ENCODE measurements around the gene SARNP. TPM values are rescaled to one million over a fixed set of nuclear protein-coding genes. Genes with fewer than 3 reads are reported as not detected.
"Not testable (repeated sequence)": the region's sequence is repeated elsewhere in the genome, so short reads cannot be mapped to it uniquely, and the experiment has no call there.

Gene SARNP, protein sequence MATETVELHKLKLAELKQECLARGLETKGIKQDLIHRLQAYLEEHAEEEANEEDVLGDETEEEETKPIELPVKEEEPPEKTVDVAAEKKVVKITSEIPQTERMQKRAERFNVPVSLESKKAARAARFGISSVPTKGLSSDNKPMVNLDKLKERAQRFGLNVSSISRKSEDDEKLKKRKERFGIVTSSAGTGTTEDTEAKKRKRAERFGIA
- total RNA-seq = 10 to 100 TPM; 38.7 to 45.9 (median 41.3) TPM
- long read RNA-seq, donor 1, transcript SARNP-201 (11 exons, 926 nt) = major isoform, 12 of 18 reads
- long read RNA-seq, donor 1, transcript SARNP-202 (12 exons, 1,163 nt) = minor isoform, 5 of 18 reads
- long read RNA-seq, donor 1, partial matches to known transcripts = 0 of 18 reads
- long read RNA-seq, donor 1, other reads (novel, unspliced or antisense) = 1 of 18 reads
- long read RNA-seq, donor 2, transcript SARNP-201 (11 exons, 926 nt) = major isoform, 12 of 19 reads
- long read RNA-seq, donor 2, partial matches to known transcripts = 1 of 19 reads
- long read RNA-seq, donor 2, other reads (novel, unspliced or antisense) = 5 of 19 reads

DNA sequence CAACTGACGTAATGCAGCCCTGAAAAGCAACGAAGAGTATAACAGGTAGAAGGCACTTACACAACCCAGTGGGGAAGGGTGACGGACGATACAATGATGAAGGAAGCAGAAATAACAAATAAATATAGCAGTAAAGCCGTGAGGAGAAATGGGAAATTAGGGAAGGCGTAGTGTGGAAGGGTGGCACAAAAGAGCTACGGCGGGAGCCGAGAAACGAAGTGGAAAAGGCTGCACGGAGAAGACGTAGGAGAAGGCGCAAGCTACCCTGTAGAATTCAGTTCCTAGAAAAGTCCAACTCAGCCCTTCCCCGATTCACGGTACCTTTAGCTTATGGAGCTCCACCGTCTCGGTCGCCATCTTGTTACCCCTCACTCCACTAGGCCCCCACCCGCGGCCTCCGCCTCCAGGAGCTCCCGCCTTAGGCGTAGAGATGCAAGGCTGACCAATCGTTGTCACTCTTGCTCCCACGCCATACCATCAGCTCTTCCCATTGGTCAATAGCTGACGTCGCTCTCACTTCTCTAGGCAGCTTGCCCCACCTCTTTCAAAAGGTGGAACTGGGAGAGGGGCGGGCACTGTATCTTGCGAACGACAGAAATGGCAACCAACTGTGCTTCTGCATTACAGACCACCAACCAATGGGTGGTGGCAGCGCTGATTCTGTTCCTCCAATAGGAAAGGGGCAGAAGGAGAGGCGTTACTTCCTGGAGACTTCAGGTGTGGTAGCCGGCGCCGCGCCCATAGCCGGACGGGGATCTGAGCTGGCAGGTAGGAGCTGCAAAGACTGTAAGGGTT lies at the start of gene SARNP, which contains the start of gene ORMDL2:
SARNP (minus strand) TSS at position 380 of the 795 bp plus-strand sequence; CDS start at position 357, 23 bp downstream.
ORMDL2 (plus strand) TSS at position 697 of the 795 bp plus-strand sequence. CDS start 959 bp downstream, outside the sequence.
- peaks cover 13% of the 10 kb centered on the region for H3K36me3 ChIP-seq (ENCODE audit: low read depth)
- DNase-seq = peak; percentile 94 to 98 (median 96)
- TF ChIP-seq, protein P1, sequence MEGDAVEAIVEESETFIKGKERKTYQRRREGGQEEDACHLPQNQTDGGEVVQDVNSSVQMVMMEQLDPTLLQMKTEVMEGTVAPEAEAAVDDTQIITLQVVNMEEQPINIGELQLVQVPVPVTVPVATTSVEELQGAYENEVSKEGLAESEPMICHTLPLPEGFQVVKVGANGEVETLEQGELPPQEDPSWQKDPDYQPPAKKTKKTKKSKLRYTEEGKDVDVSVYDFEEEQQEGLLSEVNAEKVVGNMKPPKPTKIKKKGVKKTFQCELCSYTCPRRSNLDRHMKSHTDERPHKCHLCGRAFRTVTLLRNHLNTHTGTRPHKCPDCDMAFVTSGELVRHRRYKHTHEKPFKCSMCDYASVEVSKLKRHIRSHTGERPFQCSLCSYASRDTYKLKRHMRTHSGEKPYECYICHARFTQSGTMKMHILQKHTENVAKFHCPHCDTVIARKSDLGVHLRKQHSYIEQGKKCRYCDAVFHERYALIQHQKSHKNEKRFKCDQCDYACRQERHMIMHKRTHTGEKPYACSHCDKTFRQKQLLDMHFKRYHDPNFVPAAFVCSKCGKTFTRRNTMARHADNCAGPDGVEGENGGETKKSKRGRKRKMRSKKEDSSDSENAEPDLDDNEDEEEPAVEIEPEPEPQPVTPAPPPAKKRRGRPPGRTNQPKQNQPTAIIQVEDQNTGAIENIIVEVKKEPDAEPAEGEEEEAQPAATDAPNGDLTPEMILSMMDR (IDR thresholded peaks at IDR 0.05) = no peak
- H3K4me3 ChIP-seq = peak within 1 kb of the TSS; percentile 67
- no peaks in the 10 kb centered on the region for H3K9me3 ChIP-seq
- ATAC-seq = peak; percentile 96
- intact Hi-C loops (cut with DNase I, micrococcal nuclease) = loop anchor here in 1 of 2 donors (10.0 kb wide), 1 partner anchor 117 kb away; the partner anchor contains the start of gene DGKA
- peaks cover 32% of the 10 kb centered on the region for H3K4me1 ChIP-seq (ENCODE audit: low read depth)

DNA sequence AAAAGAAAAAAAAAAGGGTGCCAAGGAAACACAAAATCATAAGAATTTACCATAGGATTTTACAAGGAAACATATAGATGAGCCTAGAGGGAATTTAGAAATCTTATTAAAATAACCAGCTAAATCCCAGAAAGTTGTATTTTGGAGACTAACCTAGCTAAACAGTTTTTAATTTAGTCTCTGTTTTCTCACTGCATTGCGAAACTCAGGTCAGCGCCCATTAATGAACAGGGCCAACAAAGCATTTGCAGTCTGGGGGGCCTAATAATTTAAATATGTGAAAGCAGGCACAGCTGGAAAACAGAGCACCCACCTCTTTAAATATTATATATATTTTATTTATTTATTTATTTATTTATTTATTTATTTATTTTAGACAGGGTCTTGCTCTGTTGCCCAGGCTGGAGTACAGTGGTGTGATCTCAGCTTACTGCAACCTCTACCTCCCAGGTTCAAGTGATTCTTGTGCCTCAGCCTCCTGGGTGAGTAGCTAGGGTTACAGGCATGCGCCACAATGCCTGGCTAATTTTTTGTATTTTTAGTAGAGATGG lies 49.0 kb upstream of the SARNP start:
- ATAC-seq; H3K4me1 ChIP-seq (ENCODE audit: low read depth); DNase-seq; H3K9me3 ChIP-seq; H3K36me3 ChIP-seq (ENCODE audit: low read depth); intact Hi-C loops (cut with DNase I, micrococcal nuclease); H3K4me3 ChIP-seq: not testable (repeated sequence)

DNA sequence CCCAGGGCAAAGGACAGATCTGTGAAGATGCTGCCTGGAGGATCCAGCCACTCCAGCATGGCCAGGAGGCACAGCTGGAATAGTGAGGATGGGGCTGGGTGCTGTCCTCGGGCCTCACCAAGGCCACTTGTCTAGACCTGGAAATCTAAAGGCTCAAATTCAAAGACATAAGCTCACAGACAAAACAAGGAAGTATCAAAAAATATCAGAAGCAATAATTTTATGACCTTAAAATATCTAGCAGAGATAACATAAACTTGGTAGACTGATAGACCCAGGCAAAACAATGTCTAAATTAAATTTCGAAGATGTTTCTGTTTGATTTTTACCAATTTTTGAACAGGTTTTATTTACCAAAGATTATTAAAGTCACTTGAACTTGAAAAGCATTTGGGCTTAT lies 47.8 kb upstream of the SARNP start:
- no peak for ATAC-seq
- no peaks in the 10 kb centered on the region for H3K4me1 ChIP-seq (ENCODE audit: low read depth)
- no peaks in the 10 kb centered on the region for H3K36me3 ChIP-seq (ENCODE audit: low read depth)
- H3K9me3 ChIP-seq = peaks cover 10% of the 10 kb centered on the region
- TF ChIP-seq, protein P1 (IDR thresholded peaks at IDR 0.05) = no peak
- no peak overlapping the region for H3K4me3 ChIP-seq
- intact Hi-C loops (cut with DNase I, micrococcal nuclease) = no loop called here
- DNase-seq = no peak

DNA sequence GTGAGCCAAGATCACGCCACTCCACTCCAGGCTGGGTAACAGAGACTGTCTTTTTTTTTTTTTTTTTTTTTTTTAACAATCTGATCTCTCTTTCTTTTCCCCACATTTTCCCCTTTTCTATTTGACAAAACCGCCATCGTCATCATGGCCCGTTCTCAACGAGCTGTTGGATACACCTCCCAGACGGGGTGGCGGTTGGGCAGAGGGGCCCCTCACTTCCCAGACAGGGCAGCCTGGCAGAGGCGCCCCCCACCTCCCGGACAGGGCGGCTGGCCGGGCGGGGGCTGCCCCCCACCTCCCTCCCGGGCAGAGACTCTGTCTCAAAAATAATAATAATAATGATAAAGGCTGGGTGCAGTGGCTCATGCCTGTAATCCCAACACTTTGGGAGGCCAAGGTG lies 45.4 kb upstream of the SARNP start:
- DNase-seq; H3K4me3 ChIP-seq; H3K4me1 ChIP-seq (ENCODE audit: low read depth); ATAC-seq; H3K9me3 ChIP-seq; intact Hi-C loops (cut with DNase I, micrococcal nuclease); H3K36me3 ChIP-seq (ENCODE audit: low read depth): not testable (repeated sequence)

GRCh38 chr12:55862286-55862685 lies 44.8 kb upstream of the SARNP start:
- Histone ChIP-seq H3K36me3 (ENCODE audit: low read depth) (no peaks in the 10 kb centered on the region), H3K9me3 (peaks cover 10% of the 10 kb centered on the region), H3K4me3 (no peak overlapping the region), H3K4me1 (ENCODE audit: low read depth) (no peaks in the 10 kb centered on the region)
- intact Hi-C loops (cut with DNase I, micrococcal nuclease) = no loop called here
- ATAC-seq (no peak), DNase-seq (no peak)
- TF ChIP-seq, protein P1 (IDR thresholded peaks at IDR 0.05) = no peak

DNA sequence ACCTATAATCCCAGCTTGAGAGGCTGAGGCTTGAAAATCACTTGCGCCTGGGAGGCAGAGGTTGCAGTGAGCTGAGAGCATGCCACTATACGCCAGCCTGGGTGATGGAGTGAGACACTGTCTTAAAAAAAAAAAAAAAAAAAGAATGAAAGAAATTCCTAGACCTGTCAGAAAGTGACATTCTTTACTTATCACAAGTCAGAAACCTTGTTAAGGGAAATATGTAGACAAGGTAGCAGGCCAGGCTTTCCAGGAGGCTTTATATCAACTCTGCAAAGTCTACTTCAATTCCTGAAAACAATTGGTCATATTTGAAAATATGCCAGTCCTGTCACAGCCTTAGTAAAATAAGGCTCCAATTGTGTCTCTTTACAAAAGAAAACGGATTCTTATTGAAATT lies 44.3 kb upstream of the SARNP start:
- intact Hi-C loops (cut with DNase I, micrococcal nuclease) = no loop called here
- H3K4me1 ChIP-seq (ENCODE audit: low read depth) = no peaks in the 10 kb centered on the region
- H3K9me3 ChIP-seq = peaks cover 10% of the 10 kb centered on the region
- ATAC-seq (no peak), DNase-seq (no peak)
- H3K36me3 ChIP-seq (ENCODE audit: low read depth) = no peaks in the 10 kb centered on the region
- H3K4me3 ChIP-seq = no peak overlapping the region
- TF ChIP-seq, protein P1 (IDR thresholded peaks at IDR 0.05) = no peak

All from mucosa of descending colon (tissue), 3 donors.